Upper lobe of left lung (tissue), 6 donors: ENCODE measurements around the gene SLC39A13. TPM values are rescaled to one million over a fixed set of nuclear protein-coding genes. Genes with fewer than 3 reads are reported as not detected.

Experiments
- ATAC-seq, 2 donors: fragments of 200-7000 bp; cut with Tn5 transposase; one replicate each; pipeline ENCODE4 v1.9.1; 2022; ENCODE audit warnings: mild to moderate bottlenecking in 2 of 2, moderate library complexity in 2 of 2; ENCODE audit not compliant: low FRiP score in 2 of 2
- DNase-seq, 2 donors: peaks; one replicate each; pipeline ENCODE4 v3.0.0-alpha.2; 2019 to 2020
- H3K27ac ChIP-seq, 4 donors: fragments of 200-600 bp; sonication (generic); one replicate each; pipeline ENCODE4 v1.5.1; 2016 to 2019
- H3K27me3 ChIP-seq, 4 donors: fragments of 200-600 bp; sonication (generic); one replicate each; pipeline ENCODE4 v1.5.1; 2017 to 2019
- H3K36me3 ChIP-seq, 4 donors: fragments of 200-600 bp; sonication (generic); one replicate each; pipeline ENCODE4 v1.5.1; 2016 to 2019
- H3K4me1 ChIP-seq, 4 donors: fragments of 200-600 bp; sonication (generic); one replicate each; pipeline ENCODE4 v1.5.1; 2018 to 2019
- H3K4me3 ChIP-seq, 4 donors: fragments of 200-600 bp; sonication (generic); one replicate each; pipeline ENCODE4 v1.5.1; 2017 to 2019; ENCODE audit warnings: mild to moderate bottlenecking in 2 of 4, moderate library complexity in 1 of 4
- H3K9me3 ChIP-seq, 4 donors: fragments of 200-600 bp; sonication (generic); one replicate each; pipeline ENCODE4 v1.5.1; 2018 to 2019
- EP300 ChIP-seq, 4 donors: sonication (generic); formaldehyde crosslinking; IDR thresholded peaks; one replicate each; pipeline ENCODE4 v1.5.1; 2017; ENCODE audit warnings: antibody characterized with exemption in 4 of 4, control low read depth in 2 of 4
- POLR2A ChIP-seq, 4 donors: fragments of 450-650 bp; IDR thresholded peaks; one replicate each; pipeline ENCODE4 v1.5.1; 2016 to 2017; ENCODE audit warnings: antibody characterized with exemption in 4 of 4, mild to moderate bottlenecking in 2 of 4
- POLR2AphosphoS5 ChIP-seq, 2 donors: sonication (generic); formaldehyde crosslinking; IDR thresholded peaks; one replicate each; pipeline ENCODE4 v1.5.1; 2017; ENCODE audit warnings: antibody characterized with exemption in 2 of 2
- WGBS, 2 donors: methylation state at CpG; one replicate each; pipeline ENCODE4 v1.1.5; 2017 to 2018; 5-methylcytosine and 5-hydroxymethylcytosine counted together
- total RNA-seq, 6 donors: library from RNA; depleted of rRNA in 4 of 6; stranded (reverse); fragments of >200 nt in 4 of 6; gene quantifications; one replicate each; pipeline versions ENCODE4 v1.1.0 to v1.2.1, GENCODE V29; 2016 to 2021
- TF ChIP-seq, protein P1 (sequence below), 6 experiments: fragments of 450-650 bp in 4 of 6; fragments of 200-600 bp in 2 of 6; sonication (generic) in 2 of 6; IDR thresholded peaks; one replicate each; pipeline ENCODE4 v1.5.1; 2016 to 2019; ENCODE audit warnings: antibody characterized with exemption in 6 of 6
- donor health status: DM: no; HTN: no; CAD: no; lungs with moderate emphysema.
- donor health status: DM: no; HTN: yes; CAD: no; lungs with severe emphysema.

Gene SLC39A13
- total RNA-seq, 6 donors from 2014 or later, result 47.9 to 98.8 (median 62.8) TPM

DNA sequence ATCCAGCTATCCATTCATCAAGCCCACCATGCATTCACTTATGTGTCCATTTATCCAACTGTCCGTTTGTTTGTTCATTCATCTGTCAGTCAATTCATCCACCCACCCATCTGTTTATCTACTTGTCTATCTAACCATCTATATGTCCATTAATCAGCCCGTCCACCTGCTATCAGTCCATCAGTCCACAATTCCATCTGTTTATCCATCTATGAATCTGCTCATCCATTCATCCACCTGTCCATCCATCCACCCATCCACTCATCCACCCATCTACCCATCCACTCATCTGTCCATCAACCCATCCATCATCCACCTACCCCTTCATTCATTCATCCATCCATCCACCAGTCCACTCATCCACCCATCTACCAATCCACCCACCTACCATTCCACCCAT, 29.1 kb upstream of the SLC39A13 start:
- Histone ChIP-seq H3K4me1 (peaks cover 6 to 12% (median 7%) of the 10 kb centered on the region in 4 donors), H3K27me3 (no peaks in the 10 kb centered on the region), H3K4me3 (no peak overlapping the region), H3K36me3 (no peaks in the 10 kb centered on the region), H3K27ac (peak overlapping the region in 2 of 4 donors; percentile 93 to 97), H3K9me3 (no peaks in the 10 kb centered on the region)
- TF ChIP-seq, protein P1, sequence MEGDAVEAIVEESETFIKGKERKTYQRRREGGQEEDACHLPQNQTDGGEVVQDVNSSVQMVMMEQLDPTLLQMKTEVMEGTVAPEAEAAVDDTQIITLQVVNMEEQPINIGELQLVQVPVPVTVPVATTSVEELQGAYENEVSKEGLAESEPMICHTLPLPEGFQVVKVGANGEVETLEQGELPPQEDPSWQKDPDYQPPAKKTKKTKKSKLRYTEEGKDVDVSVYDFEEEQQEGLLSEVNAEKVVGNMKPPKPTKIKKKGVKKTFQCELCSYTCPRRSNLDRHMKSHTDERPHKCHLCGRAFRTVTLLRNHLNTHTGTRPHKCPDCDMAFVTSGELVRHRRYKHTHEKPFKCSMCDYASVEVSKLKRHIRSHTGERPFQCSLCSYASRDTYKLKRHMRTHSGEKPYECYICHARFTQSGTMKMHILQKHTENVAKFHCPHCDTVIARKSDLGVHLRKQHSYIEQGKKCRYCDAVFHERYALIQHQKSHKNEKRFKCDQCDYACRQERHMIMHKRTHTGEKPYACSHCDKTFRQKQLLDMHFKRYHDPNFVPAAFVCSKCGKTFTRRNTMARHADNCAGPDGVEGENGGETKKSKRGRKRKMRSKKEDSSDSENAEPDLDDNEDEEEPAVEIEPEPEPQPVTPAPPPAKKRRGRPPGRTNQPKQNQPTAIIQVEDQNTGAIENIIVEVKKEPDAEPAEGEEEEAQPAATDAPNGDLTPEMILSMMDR (IDR thresholded peaks at IDR 0.05), result no peak
- TF ChIP-seq POLR2AphosphoS5 (IDR thresholded peaks at IDR 0.05), result no peak
- no peak for TF ChIP-seq EP300 (IDR thresholded peaks at IDR 0.05)
- no peak for TF ChIP-seq POLR2A (IDR thresholded peaks at IDR 0.05)
- DNase-seq (no peak), ATAC-seq (no peak)
- 76 to 84% methylated on average over 2 of the region's 2 CpGs for WGBS, 2 donors

DNA sequence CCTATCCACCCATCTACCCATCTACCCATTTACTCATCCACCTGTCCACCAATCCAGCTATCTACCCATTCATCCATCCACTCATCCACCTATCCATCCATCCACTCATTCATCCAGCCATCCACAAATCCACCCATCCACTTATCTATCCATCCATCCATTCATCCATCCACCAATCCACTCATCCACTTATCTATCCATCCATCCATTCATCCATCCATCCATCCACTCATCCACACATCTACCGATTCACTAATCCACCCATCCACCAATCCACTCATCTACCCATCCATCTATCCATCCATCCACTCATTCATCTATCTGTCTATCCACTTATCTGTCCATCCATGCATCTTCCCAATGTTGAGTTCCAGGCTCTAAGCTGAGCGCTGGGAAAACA, 28.3 kb upstream of the SLC39A13 start:
- peaks cover 6 to 10% (median 7%) of the 10 kb centered on the region in 4 donors for H3K4me1 ChIP-seq
- TF ChIP-seq, protein P1 (IDR thresholded peaks at IDR 0.05), result no peak
- no peak for TF ChIP-seq EP300 (IDR thresholded peaks at IDR 0.05)
- no peak for TF ChIP-seq POLR2A (IDR thresholded peaks at IDR 0.05)
- TF ChIP-seq POLR2AphosphoS5 (IDR thresholded peaks at IDR 0.05), result no peak
- H3K27ac ChIP-seq, result no peak overlapping the region
- H3K36me3 ChIP-seq, result no peaks in the 10 kb centered on the region
- no peaks in the 10 kb centered on the region for H3K9me3 ChIP-seq
- no peak overlapping the region for H3K4me3 ChIP-seq
- ATAC-seq (no peak), DNase-seq (no peak)
- WGBS, 2 donors, result 91 to 96% methylated on average over 2 of the region's 2 CpGs
- H3K27me3 ChIP-seq, result no peaks in the 10 kb centered on the region

DNA sequence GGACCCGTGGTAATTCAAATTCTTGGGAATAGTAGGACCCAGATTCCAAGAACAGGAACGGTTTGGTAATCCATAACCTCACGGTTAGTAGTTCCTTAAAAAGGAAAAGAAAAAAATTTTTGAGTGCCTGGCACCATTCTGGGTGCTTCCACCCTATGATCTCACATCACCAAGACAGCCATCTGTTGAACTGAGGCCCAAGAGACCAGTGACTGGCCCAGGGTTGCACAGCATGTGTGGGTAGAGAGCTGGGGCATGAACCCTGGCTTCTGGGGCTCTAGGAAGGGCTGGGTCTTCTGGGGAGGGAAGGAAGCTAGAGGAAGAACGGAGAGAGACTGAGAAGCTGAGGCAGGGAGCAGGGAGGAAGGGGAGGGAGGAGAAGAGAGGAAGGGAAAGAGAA, 25.3 kb upstream of the SLC39A13 start:
- WGBS, 2 donors, result 50 to 56% methylated on average over 4 of the region's 4 CpGs
- Histone ChIP-seq H3K4me3 (no peak overlapping the region), H3K9me3 (no peaks in the 10 kb centered on the region), H3K36me3 (no peaks in the 10 kb centered on the region), H3K27ac (peak overlapping the region in 2 of 4 donors; percentile 19 to 36), H3K4me1 (peaks cover 6 to 10% (median 7%) of the 10 kb centered on the region in 4 donors), H3K27me3 (no peaks in the 10 kb centered on the region)
- TF ChIP-seq EP300 (IDR thresholded peaks at IDR 0.05) (no peak), POLR2A (IDR thresholded peaks at IDR 0.05) (peak in 1 of 4 donors; percentile 9)
- no peak for DNase-seq
- ATAC-seq, result peak in 1 of 2 donors; percentile 66

DNA sequence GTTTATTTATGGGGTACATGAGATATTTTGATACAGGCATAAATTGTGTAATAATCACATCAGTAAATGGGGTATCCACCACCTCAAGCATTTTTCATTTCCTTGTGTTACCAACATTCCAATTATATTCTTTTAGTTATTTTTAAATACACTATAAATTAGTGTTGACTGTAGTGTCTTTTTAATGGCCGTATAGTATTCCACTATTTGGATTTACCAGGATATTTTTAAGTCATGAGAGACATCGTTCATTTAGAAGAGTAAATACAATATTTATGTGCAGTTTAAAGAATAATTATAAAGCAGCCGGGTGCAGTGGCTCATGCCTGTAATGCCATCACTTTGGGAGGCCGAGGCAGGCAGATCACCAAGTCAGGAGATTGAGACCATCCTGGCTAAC, 23.9 kb upstream of the SLC39A13 start:
- DNase-seq (no peak), ATAC-seq (no peak)
- Histone ChIP-seq H3K27ac (no peak overlapping the region), H3K4me3 (no peak overlapping the region), H3K4me1 (peaks cover 6 to 15% (median 9%) of the 10 kb centered on the region in 4 donors), H3K36me3 (no peaks in the 10 kb centered on the region), H3K9me3 (no peaks in the 10 kb centered on the region), H3K27me3 (no peaks in the 10 kb centered on the region)
- WGBS, 2 donors, result 91 to 93% methylated on average over 4 of the region's 4 CpGs
- TF ChIP-seq POLR2AphosphoS5 (IDR thresholded peaks at IDR 0.05), result no peak

DNA sequence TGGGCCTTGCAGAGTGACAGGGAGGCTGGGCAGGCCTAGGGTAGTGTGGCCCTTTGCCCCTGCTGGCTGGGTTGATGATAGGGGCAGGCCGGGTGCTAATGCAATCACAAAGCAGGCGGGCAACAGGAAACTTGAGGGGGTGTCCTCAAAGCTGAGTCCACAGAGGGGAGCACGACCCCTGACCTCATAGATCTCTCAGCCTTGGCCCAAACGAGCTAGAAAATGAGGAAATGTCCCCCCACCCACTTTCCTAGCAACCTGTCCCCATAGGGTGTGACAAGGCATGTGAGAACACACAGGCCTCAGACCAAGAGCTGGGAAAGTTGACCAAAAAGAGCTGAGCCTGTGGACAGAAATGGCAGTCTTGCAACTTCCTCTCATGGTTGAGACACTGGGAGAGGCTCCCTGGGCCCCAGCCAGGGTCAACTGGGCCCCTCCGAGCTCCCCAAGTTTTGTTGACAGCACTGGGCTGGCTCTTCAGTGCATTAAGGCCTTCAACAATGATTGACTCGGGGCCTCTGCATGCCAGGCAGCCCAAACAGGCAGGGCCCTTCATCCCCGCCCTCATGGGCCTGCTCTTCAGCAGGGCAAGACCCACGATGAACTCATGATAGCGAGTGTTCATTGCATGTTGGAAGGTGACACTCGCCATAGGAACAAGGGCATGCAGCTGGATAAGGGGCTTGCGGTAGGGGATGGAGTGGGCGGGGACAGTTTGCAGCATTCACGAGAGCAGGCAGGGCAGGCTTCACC, 20.3 kb upstream of the SLC39A13 start:
- Histone ChIP-seq H3K4me1 (peaks cover 0 to 16% (median 15%) of the 10 kb centered on the region in 4 donors), H3K27ac (peak overlapping the region; percentile 94 to 97 (median 95)), H3K36me3 (no peaks in the 10 kb centered on the region), H3K4me3 (no peak overlapping the region), H3K27me3 (no peaks in the 10 kb centered on the region), H3K9me3 (no peaks in the 10 kb centered on the region)
- 53 to 69% methylated on average over 9 to 13 of the region's 13 CpGs for WGBS, 2 donors
- ATAC-seq (peak; percentile 36 to 57), DNase-seq (peak in 1 of 2 donors; percentile 61)
- TF ChIP-seq POLR2A (IDR thresholded peaks at IDR 0.05) (peak in 1 of 4 donors; percentile 50), POLR2AphosphoS5 (IDR thresholded peaks at IDR 0.05) (peak; percentile 45 to 48)
- TF ChIP-seq, protein P1 (IDR thresholded peaks at IDR 0.05), result no peak
